Right lung (tissue), 5 donors: ENCODE results near the gene MYRIP. TPM values are rescaled to one million over a fixed set of nuclear protein-coding genes. Genes with fewer than 3 reads are reported as not detected.

Source experiments
- DNase-seq, 2 donors: peaks; one replicate each; pipeline ENCODE4 v3.0.0-alpha.2; 2013
- polyA plus RNA-seq, 5 donors: library from polyadenylated mRNA; unstranded; fragments of 120-200 nt; gene quantifications; one replicate each; pipeline versions ENCODE4 v1.2.1 to v1.2.3, GENCODE V29; 2013; ENCODE audit warnings: inconsistent platforms in 1 of 5, low replicate concordance in 1 of 5; ENCODE audit not compliant: insufficient read length in 5 of 5, insufficient read depth in 1 of 5

Gene MYRIP
- polyA plus RNA-seq, 5 donors: 0.26 to 0.66 (median 0.33) TPM

- no peak for DNase-seq
Measured at GRCh38 chr3:39905788-39906187, 96.4 kb downstream of the MYRIP start.

GRCh38 chr3:39907981-39908380 is 98.6 kb downstream of the MYRIP start:
- peak in 1 of 2 donors; percentile 9 for DNase-seq

GRCh38 chr3:39910135-39910534 is 100.7 kb downstream of the MYRIP start:
- no peak for DNase-seq

GRCh38 chr3:39910826-39911464 is 101.5 kb downstream of the MYRIP start:
- DNase-seq: no peak

DNA sequence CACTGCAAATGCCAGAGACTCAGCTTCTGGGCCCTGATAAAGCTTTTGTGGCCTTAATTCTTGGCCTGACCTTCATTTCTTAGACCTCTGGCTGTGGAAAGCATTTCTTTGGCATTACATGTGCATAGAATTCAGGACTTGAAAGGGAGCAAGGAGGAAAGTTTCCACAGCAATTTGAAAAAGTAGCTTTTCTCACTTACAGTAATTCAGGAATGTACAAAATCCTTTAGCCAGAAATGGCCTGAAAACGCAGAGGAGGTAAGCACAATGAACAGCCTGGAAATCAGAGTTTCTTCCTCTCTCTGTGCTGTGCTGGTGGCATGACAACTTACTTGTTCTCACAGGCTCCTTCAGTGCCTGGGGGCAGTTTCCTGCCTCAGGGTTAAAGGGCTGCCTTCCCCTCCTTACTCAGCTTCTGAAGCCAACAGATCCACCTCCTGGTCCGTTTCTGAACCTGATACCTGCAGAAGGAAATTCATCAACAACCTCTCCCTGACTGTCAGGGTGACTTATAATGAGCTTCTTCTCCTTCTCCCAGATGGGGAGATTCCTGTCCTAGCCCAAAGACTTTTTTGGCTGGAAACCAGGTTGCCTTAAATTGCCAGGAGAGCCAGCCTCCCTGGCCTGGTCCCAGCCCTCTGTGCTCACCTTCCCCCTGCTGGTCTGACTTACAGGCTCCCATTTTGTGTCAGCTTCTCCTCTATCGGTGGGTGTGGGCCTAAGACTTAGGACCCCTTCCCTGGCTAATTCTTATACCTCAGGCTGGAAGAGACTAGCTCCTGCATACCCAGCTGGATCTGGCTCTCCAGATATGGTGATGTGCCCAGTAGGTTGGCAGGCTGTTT is 102.3 kb downstream of the MYRIP start:
- DNase-seq: no peak

DNA sequence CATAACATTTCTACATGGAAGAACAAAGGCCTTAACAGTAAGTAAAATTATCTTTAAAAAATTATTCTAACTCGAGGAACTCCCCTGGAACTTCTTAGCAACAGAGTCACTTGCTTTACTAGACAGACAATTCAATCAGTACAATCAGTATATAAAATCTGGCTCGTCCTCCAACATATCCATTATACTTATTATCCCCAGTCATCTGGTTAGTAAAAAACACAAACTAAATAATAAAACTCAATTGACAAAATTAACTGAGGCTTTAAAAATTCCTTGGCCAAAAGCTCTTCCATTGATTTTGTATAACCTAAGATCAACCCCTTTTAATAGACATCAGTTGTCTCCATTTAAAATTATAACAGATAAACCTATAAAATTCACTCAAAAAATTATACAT is 105.6 kb downstream of the MYRIP start:
- no peak for DNase-seq

DNA sequence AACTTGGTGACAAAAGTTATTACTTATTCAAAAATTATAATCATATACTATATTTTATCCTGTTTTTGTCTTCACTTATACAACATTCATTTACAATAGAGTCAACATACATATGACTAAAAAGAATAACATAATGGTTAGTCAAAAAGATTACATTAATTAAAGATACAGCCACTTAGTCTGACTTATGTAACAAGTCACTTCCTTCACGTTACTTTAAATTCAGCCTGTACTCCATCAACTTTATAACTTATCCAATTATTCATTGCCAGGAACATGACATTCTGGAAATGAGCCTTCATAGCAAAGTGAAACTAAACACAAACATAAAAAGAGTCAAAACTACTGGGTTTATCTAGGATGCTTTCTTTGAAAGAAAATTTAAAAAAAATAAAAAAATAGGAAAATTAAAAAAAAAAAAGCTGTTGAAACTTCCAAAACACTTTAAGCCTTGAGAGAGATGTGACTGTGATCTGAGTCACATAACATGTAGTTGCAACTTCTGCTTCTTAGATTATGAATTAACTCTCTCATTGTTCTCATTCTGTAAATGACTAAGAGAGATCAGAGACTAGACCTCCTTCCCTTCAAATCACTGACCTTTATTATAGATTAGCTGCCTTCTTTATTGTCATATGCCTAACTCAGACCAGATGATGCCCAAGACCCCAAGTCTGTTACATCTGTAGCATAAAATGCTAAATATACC is 107.8 kb downstream of the MYRIP start:
- DNase-seq: no peak

DNA sequence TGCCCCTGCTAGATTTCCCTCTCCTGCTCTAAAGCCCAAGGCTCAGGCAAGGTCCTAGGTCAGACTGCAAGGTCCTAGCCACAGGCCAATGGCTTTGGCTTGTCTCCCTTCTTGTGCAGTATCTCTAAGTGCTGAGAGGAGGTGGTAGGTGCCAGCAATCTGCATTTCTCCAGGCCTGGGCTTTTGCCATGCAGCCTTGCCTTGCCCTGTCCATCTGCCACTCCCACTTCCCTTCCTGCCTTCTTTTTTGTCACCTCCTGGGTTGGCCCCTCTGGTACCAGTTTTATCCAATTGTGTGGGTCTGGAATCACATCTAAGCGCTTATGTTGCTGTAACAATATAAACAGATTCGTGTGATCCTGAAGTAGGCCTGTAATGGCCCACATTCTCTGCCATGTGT is 109.9 kb downstream of the MYRIP start:
- no peak for DNase-seq

- no peak for DNase-seq
Measured at GRCh38 chr3:39920271-39920670, 110.9 kb downstream of the MYRIP start.

DNA sequence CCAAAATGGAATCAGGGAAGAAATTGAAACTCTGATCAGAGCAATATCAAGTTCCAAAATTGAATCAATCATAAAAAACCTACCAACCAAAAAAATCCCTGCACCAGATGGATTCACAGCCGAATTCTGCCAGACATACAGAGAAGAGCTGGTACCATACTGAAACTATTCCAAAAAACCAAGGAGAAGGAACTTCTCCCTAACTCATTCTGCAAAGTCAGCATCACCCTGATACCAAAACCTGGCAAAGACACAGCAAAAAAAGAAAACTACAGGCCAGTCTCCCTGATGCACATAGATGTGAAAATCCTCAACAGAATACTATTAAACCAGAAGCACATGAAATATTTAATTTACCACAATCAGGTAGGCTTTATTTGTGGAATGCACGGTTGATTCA is 118.1 kb downstream of the MYRIP start:
- no peak for DNase-seq

- DNase-seq: no peak
Measured at GRCh38 chr3:39933986-39934693, 124.7 kb downstream of the MYRIP start.

DNA sequence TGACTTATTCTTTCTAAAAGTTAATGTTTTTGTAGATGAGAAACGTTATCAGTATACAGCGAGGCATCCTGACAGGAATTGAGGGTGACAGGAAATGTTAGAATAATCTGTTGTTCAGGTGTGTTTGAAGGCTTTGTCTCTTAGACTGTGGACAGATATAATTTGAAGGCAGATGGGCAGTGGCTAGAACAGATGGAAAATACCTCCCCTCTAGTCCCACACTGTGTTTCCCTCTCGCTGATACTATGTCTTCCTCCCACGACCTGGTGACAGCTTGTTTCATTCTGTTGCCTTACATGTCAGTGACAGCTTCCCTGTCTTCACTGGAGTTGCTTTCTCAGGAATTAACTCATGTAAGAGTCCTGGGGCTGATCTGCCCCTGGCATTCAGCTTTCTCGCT is 125.3 kb downstream of the MYRIP start:
- no peak for DNase-seq

GRCh38 chr3:39935261-39935660 is 125.9 kb downstream of the MYRIP start:
- no peak for DNase-seq

DNA sequence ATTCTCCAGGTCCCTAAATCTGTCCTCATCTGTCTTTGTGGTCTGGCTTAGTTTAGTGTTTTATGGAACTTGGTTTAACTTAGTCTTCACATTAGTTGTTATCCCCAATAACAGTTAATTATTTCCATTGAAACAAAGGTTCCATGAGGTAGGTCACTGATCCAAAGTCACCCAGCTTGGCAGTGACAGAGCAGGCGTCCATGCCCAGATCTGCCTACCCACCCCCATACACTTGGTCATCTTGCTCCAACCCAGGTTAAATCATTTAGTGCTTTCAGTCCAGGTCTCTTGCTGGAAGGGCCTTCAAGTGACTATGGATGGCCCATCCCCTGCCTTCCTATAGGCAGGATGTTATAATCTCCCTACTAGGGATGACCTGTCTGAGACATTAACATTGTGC is 127.4 kb downstream of the MYRIP start:
- DNase-seq: no peak

GRCh38 chr3:39937315-39937714 is 127.9 kb downstream of the MYRIP start:
- DNase-seq: no peak

- DNase-seq: no peak
Measured at GRCh38 chr3:39937874-39938273, 128.5 kb downstream of the MYRIP start.

DNA sequence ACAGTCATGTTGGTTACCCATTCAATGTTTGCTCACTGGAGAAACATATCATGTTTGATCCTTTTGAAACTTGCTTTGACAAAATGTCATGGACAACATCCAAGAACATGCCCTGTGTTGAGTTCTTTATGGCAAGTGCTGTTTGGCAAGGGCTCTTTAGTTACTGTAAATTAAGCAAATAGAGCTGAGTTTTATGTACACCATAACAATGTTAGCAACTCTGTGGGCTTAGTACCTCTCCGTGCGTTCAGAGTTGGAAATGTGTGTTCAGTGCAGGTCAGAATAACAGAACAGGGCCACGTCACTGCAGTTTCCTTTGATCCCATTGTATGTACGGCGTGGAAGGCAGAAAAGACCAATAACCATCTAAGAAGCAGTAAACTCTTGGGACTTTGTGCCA is 132.5 kb downstream of the MYRIP start:
- DNase-seq: peak in 1 of 2 donors; percentile 4

- DNase-seq: no peak
Measured at GRCh38 chr3:39960515-39961191, 151.2 kb downstream of the MYRIP start.

DNA sequence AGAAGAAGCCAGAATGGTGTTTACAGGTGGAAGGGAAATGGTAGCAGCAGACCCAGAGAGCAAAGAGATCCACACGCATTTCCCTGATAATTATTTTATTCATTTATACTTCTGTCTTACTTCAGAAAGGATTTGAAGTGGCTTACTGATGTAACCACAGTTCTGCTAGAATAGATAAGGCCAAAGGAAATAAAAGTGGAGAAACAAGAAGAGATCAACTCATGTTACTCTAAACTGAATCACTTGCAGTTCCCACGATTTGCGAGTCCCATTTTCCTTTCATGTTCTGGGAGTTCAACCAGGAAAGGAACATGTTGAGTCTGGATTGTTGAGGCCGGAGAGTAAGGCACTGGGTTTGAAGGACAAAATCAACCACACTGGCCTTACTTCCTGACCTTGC is 151.8 kb downstream of the MYRIP start:
- no peak for DNase-seq

DNA sequence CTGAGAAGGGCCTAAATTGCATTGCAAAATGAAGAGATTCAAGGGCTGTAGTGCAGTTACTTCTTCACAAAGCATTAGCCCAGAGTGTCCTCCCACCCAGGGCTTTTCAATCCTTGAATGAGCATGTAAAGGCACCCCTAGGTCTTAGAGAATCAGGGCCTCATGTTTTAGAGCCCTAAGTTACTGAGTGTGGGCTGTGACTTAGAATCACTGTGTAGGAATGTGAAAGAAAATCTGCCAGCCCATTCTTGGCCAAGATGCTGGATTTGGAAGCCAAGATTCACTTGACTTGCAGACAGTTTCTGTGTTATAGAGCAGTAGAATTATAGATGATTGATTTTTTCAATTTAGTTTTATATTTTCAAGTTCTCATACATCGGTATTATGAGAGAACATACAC is 153.2 kb downstream of the MYRIP start:
- no peak for DNase-seq

- DNase-seq: no peak
Measured at GRCh38 chr3:39965461-39965860, 156.1 kb downstream of the MYRIP start.

DNA sequence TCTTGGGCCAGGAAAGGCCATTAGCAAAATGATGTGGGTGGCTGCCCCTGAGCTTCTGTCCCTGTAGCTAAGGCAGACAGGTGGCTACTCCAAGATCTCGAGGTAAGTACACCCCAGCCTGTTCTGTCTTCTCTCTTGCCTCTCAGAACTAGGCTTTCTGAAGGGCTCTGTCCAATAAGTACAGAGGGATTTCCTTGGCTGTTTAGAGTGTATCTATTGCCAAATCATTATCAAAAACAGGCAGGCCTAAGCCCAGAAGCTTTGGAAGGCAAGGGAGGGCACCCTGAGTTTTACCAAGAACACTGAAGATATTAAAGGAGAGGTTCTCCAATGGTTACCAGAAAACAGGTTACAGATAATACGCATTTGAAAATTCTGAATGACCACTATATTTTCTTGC is 156.6 kb downstream of the MYRIP start:
- no peak for DNase-seq
